H1 (cell line): ENCODE results near the gene HES3. TPM values are rescaled to one million over a fixed set of nuclear protein-coding genes. Genes with fewer than 3 reads are reported as not detected.

Experiments used
- POU5F1 ChIP-seq: IDR thresholded peaks from 2 replicates; pipeline ENCODE4 v1.6.1; 2011; ENCODE audit warnings: low read depth, mild to moderate bottlenecking, low read length, moderate library complexity
- polyA plus RNA-seq, 7 experiments: library from polyadenylated mRNA; depleted of rRNA in 3 of 7; stranded (reverse) in 5 of 7; unstranded in 2 of 7; fragments of >200 nt in 5 of 7; fragments of 200-250 nt in 2 of 7; gene quantifications; 1 replicate in 5 of 7; 2 replicates in 1 of 7; 4 replicates in 1 of 7; pipeline versions ENCODE4 v1.2.1 to v1.2.3, GENCODE V29; 2011 to 2013; ENCODE audit warnings: missing spikeins in 2 of 7, mixed read lengths in 2 of 7
- total RNA-seq: library from RNA; stranded (reverse); fragmentation: NEBNext Ultra II Directional; extraction: Animal tissue kit (Norgen Biotek cat#: 25700); gene quantifications from 2 replicates; pipeline ENCODE4 v1.2.1, GENCODE V29; 2021

Gene HES3
- total and polyA plus RNA-seq, 2 of the 8 experiments (the other 6 are each of a cell fraction or from before 2014, with no cell fraction given) = 38.8 to 54.3 TPM

GRCh38 chr1:6278263-6278662 lies 34.3 kb downstream of the HES3 start (continued):
- no peak for TF ChIP-seq POU5F1
